ENCODE measurements around the gene TNNT2.

DNA sequence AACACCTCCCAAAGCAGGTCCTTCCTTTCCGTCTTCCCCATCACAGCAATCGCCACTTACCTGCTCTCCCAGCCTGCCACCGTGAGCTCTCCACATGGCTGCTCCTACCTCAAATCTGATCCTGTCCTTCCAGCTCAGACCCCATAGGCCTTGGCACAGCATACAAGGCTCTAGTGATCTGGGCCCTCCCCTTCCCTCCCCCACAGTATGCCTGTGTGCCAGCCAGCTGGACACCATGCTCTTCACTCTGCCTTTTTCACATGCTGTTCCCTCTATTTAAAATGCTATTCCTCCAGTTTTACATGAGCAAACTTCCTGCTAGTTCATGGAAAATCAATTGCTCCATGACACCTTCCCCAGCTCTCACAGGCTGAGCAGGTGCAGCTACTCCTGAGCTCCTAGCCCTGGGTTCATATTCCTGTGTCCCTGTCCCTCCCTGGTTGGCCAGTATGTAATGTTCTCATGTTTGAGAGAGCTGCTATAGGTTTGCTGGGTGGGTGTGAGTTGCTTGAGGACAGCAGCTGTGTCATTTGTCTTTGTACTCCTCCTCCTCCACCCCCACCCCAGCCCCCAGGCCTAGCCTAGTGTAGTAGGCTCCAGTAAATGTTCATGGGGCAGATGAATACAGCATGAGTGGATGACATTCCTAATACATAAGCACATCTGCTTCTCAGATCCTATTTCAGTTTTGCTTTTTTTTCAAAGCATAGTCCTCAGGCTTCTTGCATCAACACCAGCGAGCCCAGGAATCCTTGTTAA, 6.3 kb upstream of the TNNT2 start:
- TF ChIP-seq, protein P1, sequence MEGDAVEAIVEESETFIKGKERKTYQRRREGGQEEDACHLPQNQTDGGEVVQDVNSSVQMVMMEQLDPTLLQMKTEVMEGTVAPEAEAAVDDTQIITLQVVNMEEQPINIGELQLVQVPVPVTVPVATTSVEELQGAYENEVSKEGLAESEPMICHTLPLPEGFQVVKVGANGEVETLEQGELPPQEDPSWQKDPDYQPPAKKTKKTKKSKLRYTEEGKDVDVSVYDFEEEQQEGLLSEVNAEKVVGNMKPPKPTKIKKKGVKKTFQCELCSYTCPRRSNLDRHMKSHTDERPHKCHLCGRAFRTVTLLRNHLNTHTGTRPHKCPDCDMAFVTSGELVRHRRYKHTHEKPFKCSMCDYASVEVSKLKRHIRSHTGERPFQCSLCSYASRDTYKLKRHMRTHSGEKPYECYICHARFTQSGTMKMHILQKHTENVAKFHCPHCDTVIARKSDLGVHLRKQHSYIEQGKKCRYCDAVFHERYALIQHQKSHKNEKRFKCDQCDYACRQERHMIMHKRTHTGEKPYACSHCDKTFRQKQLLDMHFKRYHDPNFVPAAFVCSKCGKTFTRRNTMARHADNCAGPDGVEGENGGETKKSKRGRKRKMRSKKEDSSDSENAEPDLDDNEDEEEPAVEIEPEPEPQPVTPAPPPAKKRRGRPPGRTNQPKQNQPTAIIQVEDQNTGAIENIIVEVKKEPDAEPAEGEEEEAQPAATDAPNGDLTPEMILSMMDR (IDR thresholded peaks at IDR 0.05; ENCODE audit: low read depth, low read length, missing input control): no peak
- no peak for TF ChIP-seq SP1 (IDR thresholded peaks at IDR 0.05)
- TF ChIP-seq, protein P2, sequence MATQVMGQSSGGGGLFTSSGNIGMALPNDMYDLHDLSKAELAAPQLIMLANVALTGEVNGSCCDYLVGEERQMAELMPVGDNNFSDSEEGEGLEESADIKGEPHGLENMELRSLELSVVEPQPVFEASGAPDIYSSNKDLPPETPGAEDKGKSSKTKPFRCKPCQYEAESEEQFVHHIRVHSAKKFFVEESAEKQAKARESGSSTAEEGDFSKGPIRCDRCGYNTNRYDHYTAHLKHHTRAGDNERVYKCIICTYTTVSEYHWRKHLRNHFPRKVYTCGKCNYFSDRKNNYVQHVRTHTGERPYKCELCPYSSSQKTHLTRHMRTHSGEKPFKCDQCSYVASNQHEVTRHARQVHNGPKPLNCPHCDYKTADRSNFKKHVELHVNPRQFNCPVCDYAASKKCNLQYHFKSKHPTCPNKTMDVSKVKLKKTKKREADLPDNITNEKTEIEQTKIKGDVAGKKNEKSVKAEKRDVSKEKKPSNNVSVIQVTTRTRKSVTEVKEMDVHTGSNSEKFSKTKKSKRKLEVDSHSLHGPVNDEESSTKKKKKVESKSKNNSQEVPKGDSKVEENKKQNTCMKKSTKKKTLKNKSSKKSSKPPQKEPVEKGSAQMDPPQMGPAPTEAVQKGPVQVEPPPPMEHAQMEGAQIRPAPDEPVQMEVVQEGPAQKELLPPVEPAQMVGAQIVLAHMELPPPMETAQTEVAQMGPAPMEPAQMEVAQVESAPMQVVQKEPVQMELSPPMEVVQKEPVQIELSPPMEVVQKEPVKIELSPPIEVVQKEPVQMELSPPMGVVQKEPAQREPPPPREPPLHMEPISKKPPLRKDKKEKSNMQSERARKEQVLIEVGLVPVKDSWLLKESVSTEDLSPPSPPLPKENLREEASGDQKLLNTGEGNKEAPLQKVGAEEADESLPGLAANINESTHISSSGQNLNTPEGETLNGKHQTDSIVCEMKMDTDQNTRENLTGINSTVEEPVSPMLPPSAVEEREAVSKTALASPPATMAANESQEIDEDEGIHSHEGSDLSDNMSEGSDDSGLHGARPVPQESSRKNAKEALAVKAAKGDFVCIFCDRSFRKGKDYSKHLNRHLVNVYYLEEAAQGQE (IDR thresholded peaks at IDR 0.05): no peak
